H1 (cell line): ENCODE measurements around the gene ZYX. TPM values are rescaled to one million over a fixed set of nuclear protein-coding genes. Genes with fewer than 3 reads are reported as not detected.

Experiments used
- FOSL1 ChIP-seq: IDR thresholded peaks from 2 replicates; pipeline ENCODE4 v1.6.1; 2011; ENCODE audit warnings: mild to moderate bottlenecking, low read depth, low read length, moderate library complexity; ENCODE audit not compliant: insufficient read depth
- microRNA-seq, 2 experiments: library from miRNA; unstranded; fragments of <30 nt; microRNA quantifications; one replicate each; pipeline versions ENCODE4 to v1.2.0, GENCODE V29; 2016 to 2020; ENCODE audit warnings: borderline microRNAs expressed in 2 of 2, borderline number of aligned reads in 2 of 2, borderline replicate concordance in 1 of 2
- polyA plus RNA-seq, 7 experiments: library from polyadenylated mRNA; depleted of rRNA in 3 of 7; stranded (reverse) in 5 of 7; unstranded in 2 of 7; fragments of >200 nt in 5 of 7; fragments of 200-250 nt in 2 of 7; gene quantifications; 1 replicate in 5 of 7; 2 replicates in 1 of 7; 4 replicates in 1 of 7; pipeline versions ENCODE4 v1.2.1 to v1.2.3, GENCODE V29; 2011 to 2013; ENCODE audit warnings: missing spikeins in 2 of 7, mixed read lengths in 2 of 7
- small RNA-seq: library from polyadenylated mRNA; stranded (forward); fragments of <200 nt; extraction: miRNeasy Mini kit (QIAGEN cat#:217004); gene quantifications from one replicate; pipeline ENCODE3, GENCODE V24; 2013; ENCODE audit not compliant: insufficient read depth
- total RNA-seq: library from RNA; stranded (reverse); fragmentation: NEBNext Ultra II Directional; extraction: Animal tissue kit (Norgen Biotek cat#: 25700); gene quantifications from 2 replicates; pipeline ENCODE4 v1.2.1, GENCODE V29; 2021

ZYX gene
- total and polyA plus RNA-seq, 2 of the 8 experiments (the other 6 are each of a cell fraction or from before 2014, with no cell fraction given): 40.6 to 159 TPM

- TF ChIP-seq FOSL1: no peak
Observed at GRCh38 chr7:143439866-143440265, 58.7 kb downstream of the ZYX start (continued).

Small RNA genes lying within 50 kb of the gene (microRNA-seq; reads per million reads assigned to microRNA genes)
- gene MIR6892: 0 reads per million in 2 experiments

Small RNA genes lying within 50 kb of the gene (small RNA-seq; reads per million reads assigned to genes)
- not detected for gene MIR6892

Other genes starting within 250 kb of the ZYX start
- gene PIP, start 249.3 kb upstream of the ZYX start, total RNA-seq: not detected in 2 replicates
- gene PIP, start 249.3 kb upstream of the ZYX start, polyA plus RNA-seq (2011; rRNA removed): not detected in 2 replicates
- gene TAS2R39, start 197.9 kb upstream of the ZYX start, total RNA-seq: not detected in 2 replicates
- gene TAS2R39, start 197.9 kb upstream of the ZYX start, polyA plus RNA-seq (2011; rRNA removed): not detected in 2 replicates
- gene TAS2R40, start 159.3 kb upstream of the ZYX start, total RNA-seq: not detected in 2 replicates
- gene TAS2R40, start 159.3 kb upstream of the ZYX start, polyA plus RNA-seq (2011; rRNA removed): not detected in 2 replicates
- gene GSTK1, start 117.9 kb upstream of the ZYX start, total RNA-seq: 25.5 and 26.2 TPM in 2 replicates
- gene GSTK1, start 117.9 kb upstream of the ZYX start, polyA plus RNA-seq (2011; rRNA removed): 32.5 and 34.0 TPM in 2 replicates
- 3.2 and 4.4 TPM in 2 replicates for gene TMEM139, start 96.4 kb upstream of the ZYX start, total RNA-seq
- 6.7 and 7.6 TPM in 2 replicates for gene TMEM139, start 96.4 kb upstream of the ZYX start, polyA plus RNA-seq (2011; rRNA removed)
- gene CASP2, start 93.0 kb upstream of the ZYX start, total RNA-seq: 32.8 and 35.3 TPM in 2 replicates
- gene CASP2, start 93.0 kb upstream of the ZYX start, polyA plus RNA-seq (2011; rRNA removed): 18.3 and 23.7 TPM in 2 replicates
- gene CLCN1, start 65.2 kb upstream of the ZYX start, total RNA-seq: 0.33 and 0.41 TPM in 2 replicates
- gene CLCN1, start 65.2 kb upstream of the ZYX start, polyA plus RNA-seq (2011; rRNA removed): 0.36 and 0.38 TPM in 2 replicates
- gene FAM131B, start 18.6 kb upstream of the ZYX start, total RNA-seq: 35.5 and 38.2 TPM in 2 replicates
- gene FAM131B, start 18.6 kb upstream of the ZYX start, polyA plus RNA-seq (2011; rRNA removed): 23.1 and 28.8 TPM in 2 replicates
- gene EPHA1, start 27.5 kb downstream of the ZYX start, total RNA-seq: 133 and 139 TPM in 2 replicates
- gene EPHA1, start 27.5 kb downstream of the ZYX start, polyA plus RNA-seq (2011; rRNA removed): 86.5 and 113 TPM in 2 replicates
- gene TAS2R60, start 62.1 kb downstream of the ZYX start, total RNA-seq: 0.32 and 0.46 TPM in 2 replicates
- 0.13 and 0.15 TPM in 2 replicates for gene TAS2R60, start 62.1 kb downstream of the ZYX start, polyA plus RNA-seq (2011; rRNA removed)
- gene TAS2R41, start 96.5 kb downstream of the ZYX start, total RNA-seq: not detected in 2 replicates
- 0.12 TPM in 1 of 2 replicates, not detected in the other for gene TAS2R41, start 96.5 kb downstream of the ZYX start, polyA plus RNA-seq (2011; rRNA removed)
- 0.61 and 0.86 TPM in 2 replicates for gene CTAGE15, start 190.5 kb downstream of the ZYX start, total RNA-seq
- gene CTAGE15, start 190.5 kb downstream of the ZYX start, polyA plus RNA-seq (2011; rRNA removed): 0.06 TPM in 1 of 2 replicates, not detected in the other
- gene TCAF2, start 239.6 kb downstream of the ZYX start, total RNA-seq: 0.20 and 0.31 TPM in 2 replicates
- gene TCAF2, start 239.6 kb downstream of the ZYX start, polyA plus RNA-seq (2011; rRNA removed): 0.06 and 0.08 TPM in 2 replicates